ENCODE measurements around the gene CNIH1.
"Not testable (repeated sequence)": the region's sequence is repeated elsewhere in the genome, so short reads cannot be mapped to it uniquely, and the experiment has no call there.

Gene CNIH1

DNA sequence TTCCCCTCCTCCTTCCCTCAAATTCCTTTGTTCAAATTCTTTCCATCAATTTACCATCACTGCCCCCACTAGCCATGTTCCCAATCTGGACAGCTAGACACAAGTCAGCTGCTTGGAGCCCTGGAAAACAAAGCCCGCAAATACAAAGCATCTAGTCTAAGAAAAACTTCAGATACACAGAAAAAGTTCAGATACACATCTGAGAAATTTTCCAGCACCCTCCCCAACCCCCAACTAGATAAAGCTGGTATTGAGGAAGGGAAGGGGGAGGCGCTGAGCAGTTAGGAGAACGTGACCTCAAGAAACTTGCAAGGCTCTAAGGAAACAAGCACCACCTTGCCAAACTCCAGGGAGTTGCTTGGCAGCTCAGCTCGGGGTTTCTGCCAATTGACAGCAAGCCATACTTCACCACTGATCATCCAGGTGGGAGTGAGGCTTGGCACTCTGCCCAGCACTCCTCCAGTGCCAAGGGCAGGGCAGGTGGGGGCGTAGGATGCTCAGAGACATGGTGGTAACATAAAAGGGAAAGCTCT lies 5.1 kb upstream of the CNIH1 start:
- TF ChIP-seq, protein P1, sequence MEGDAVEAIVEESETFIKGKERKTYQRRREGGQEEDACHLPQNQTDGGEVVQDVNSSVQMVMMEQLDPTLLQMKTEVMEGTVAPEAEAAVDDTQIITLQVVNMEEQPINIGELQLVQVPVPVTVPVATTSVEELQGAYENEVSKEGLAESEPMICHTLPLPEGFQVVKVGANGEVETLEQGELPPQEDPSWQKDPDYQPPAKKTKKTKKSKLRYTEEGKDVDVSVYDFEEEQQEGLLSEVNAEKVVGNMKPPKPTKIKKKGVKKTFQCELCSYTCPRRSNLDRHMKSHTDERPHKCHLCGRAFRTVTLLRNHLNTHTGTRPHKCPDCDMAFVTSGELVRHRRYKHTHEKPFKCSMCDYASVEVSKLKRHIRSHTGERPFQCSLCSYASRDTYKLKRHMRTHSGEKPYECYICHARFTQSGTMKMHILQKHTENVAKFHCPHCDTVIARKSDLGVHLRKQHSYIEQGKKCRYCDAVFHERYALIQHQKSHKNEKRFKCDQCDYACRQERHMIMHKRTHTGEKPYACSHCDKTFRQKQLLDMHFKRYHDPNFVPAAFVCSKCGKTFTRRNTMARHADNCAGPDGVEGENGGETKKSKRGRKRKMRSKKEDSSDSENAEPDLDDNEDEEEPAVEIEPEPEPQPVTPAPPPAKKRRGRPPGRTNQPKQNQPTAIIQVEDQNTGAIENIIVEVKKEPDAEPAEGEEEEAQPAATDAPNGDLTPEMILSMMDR (conservative IDR thresholded peaks at IDR 0.05; ENCODE audit: control insufficient read depth, insufficient read depth, low read depth, low read length), result no peak
- peak; percentile 32 for DNase-seq (ENCODE audit: low read depth)
- H3K4me3 ChIP-seq (ENCODE audit: control insufficient read depth, low read depth, low read length), result no peak overlapping the region

DNA sequence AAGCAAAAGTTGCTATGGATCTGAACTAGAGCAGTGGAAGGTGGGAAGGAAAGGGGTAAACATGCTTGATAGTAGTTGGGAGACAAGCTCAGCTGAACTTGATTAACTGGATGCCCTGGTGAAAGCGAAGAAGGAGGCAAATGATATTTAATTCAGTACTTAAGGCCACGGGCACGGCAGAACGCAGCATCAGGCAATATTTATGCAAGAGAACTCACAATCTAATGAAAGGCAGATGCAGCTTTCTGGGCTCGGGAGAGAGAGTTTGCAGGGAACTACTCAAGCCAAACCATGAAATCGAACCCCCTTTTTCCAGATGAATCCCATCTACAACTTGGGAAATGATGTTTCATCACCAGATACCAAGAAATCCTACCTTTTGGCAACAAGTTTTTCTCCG lies 3.5 kb upstream of the CNIH1 start:
- DNase-seq (ENCODE audit: low read depth), result peak; percentile 70
- TF ChIP-seq, protein P1 (conservative IDR thresholded peaks at IDR 0.05; ENCODE audit: control insufficient read depth, insufficient read depth, low read depth, low read length), result no peak
- no peak overlapping the region for H3K4me3 ChIP-seq (ENCODE audit: control insufficient read depth, low read depth, low read length)

DNA sequence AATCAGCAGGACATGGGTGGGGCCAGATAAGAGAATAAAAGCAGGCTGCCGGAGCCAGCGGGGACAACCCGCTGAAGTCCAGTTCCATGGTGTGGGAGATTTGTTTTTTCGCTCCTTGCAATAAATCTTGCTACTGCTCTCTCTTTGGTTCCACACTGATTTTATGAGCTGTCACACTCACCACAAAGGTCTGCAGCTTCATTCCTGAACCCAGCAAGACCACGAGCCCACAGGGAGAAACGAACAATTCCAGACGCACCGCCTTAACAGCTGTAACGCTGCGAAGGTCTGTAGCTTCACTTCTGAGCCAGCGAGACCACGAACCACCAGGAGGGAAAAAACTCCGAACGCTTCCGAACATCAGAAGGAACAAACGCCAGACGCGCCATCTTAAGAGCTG lies 2.8 kb upstream of the CNIH1 start:
- no peak overlapping the region for H3K4me3 ChIP-seq (ENCODE audit: control insufficient read depth, low read depth, low read length)
- TF ChIP-seq, protein P1 (conservative IDR thresholded peaks at IDR 0.05; ENCODE audit: control insufficient read depth, insufficient read depth, low read depth, low read length), result no peak
- peak; percentile 48 for DNase-seq (ENCODE audit: low read depth)

DNA sequence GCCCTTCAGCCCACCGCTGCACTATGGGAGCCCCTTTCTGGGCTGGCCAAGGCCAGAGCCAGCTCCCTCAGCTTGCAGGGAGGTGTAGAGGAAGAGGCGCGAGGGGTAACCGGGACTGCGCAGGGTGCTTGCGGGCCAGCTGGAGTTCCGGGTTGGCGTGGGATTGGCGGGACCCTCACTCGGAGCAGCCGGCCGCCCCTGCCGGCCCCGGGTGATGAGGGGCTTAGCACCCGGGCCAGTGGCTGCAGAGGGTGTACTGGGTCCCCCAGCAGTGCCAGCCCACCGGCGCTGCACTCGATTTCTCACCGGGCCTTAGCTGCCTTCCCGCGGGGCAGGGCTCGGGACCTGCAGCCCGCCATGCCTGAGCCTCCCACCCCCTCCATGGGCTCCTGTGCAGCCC lies 1.8 kb upstream of the CNIH1 start:
- DNase-seq (ENCODE audit: low read depth); H3K4me3 ChIP-seq (ENCODE audit: control insufficient read depth, low read depth, low read length): not testable (repeated sequence)

DNA sequence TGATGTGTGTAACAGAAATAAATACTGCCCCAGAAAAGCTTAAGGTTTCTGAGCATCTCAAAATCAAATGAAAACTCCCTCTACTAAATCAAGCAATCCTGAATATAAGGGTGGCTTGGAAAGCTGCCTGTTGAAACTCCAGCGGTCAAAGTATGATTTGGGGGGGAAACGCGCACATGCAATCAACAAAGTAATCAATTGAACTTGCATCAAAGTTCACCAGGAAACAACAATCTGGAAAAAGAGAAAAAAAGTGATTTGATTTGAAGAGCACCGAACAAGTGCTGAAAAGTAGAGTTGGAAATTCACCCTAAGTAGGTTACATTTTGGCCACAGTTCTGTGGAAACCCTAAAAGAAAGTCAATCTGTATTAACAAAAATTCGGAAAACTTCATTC lies 700 bp downstream of the CNIH1 start:
- peak; percentile 15 for DNase-seq (ENCODE audit: low read depth)

DNA sequence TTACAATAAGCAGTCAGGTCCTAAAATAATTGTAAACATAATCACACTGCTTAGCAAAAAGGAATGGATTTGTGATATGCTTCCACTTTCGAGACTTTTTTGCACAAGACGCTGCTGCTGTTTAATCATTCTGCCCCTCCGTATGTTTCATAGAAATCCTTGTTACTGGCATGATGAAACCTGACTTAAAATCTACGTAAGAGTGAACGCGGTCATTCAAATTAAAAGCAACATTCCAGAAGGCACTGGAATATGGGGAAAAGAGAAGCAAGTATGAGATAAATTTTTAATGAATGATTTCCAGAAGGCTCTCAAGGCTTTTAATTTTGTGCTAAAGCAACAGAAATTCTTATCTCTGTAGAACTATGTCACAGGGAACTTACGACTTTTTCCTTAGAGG lies 1.1 kb downstream of the CNIH1 start:
- TF ChIP-seq, protein P1 (conservative IDR thresholded peaks at IDR 0.05; ENCODE audit: control insufficient read depth, insufficient read depth, low read depth, low read length), result no peak
- peak; percentile 44 for DNase-seq (ENCODE audit: low read depth)
- peak overlapping the region; percentile 71 for H3K4me3 ChIP-seq (ENCODE audit: control insufficient read depth, low read depth, low read length)

More for the DNA sequence above, 700 bp downstream of the CNIH1 start:
- TF ChIP-seq, protein P1 (conservative IDR thresholded peaks at IDR 0.05; ENCODE audit: control insufficient read depth, insufficient read depth, low read depth, low read length), result no peak
- H3K4me3 ChIP-seq (ENCODE audit: control insufficient read depth, low read depth, low read length), result peak overlapping the region; percentile 71

DNA sequence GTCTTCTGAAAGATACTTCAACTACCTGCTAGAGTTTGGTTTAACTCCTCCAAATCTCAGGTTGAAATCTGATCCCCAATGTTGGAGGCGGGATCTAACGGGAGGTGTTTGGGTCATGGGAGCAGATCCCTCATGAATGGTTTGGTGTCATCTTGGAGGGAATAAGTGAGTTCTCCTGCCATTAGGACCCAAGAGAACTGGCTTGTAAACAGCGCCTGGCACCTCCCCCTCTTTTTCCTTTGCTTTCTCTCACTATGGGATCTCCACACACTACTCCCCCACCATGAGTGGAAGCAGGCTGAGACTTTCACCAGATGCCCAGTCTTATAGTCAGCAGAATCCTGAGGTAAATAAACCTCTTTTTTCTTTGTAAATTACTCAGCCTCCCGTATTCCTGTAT lies 2.5 kb downstream of the CNIH1 start:
- TF ChIP-seq, protein P1 (conservative IDR thresholded peaks at IDR 0.05; ENCODE audit: control insufficient read depth, insufficient read depth, low read depth, low read length), result no peak
- no peak for DNase-seq (ENCODE audit: low read depth)
- no peak overlapping the region for H3K4me3 ChIP-seq (ENCODE audit: control insufficient read depth, low read depth, low read length)

DNA sequence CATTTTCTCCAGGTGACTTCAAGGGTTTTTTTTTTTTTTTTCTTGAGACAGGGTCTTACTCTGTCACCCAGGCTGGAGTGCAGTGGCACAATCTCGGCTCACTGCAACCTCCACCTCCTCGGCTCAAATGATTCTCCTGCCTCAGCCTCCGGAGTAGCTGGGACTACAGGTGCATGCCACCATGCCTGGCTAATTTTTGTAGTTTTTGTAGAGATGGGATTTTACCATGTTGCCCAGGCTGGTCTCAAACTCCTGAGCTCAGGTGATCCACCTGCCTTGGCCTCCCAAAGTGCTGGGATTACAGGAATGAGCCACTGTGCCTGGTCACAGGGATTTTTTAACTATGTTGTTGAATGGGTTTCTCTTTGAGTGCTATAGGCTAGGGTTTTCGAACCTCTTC lies 3.2 kb downstream of the CNIH1 start:
- not testable (repeated sequence) for H3K4me3 ChIP-seq (ENCODE audit: control insufficient read depth, low read depth, low read length); DNase-seq (ENCODE audit: low read depth)

Data from fibroblast of mammary gland (primary cell).